SW 1271 (cell line): Measurements from ENCODE around the gene TBC1D8.

ENCODE experiments used
- DNase-seq, 2 experiments: peaks; one replicate each; lab custom pipeline; 2025; lab: John Stamatoyannopoulos, UW

Gene TBC1D8

DNA sequence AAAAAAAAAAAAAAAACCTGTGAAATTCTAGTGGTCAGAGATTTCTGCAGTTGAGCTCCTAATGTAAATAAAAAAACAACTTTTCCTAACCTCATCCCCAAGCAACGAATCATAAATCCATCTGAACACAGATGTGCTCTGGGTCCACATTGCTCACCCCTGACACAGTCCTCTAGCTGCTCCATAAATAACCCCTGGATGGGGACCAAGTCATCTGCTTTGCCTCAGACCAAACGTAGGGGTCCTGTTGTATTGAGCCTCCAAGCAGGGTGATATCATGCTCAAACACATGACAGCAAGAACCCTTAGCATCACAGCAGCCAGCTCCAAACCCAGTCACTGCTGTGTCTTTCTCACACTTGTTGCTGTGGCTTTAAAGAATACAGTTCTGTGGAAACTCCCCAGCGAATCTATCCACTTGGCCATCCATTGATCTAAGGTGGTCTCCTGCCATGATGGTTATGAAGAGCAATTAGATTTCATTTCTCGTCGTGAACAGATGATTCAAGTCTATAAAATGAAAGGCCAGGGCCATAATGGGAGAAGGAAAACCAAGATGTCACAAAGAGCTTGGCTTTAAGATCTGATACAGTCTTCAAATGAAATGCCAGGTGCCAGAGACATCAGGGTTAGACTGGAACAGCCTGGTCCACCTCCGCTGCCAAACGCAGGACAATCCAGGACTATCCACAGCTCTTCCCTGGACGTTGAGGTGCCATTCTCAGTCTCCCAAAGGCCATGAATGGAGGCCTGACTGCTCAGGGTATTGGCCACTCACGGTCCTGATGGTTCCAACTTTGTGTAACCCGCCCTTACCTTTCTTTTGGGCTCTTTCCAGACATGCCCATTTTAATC, 39.0 kb downstream of the TBC1D8 start:
- DNase-seq = peak in 1 of 2 experiments; percentile 42

DNA sequence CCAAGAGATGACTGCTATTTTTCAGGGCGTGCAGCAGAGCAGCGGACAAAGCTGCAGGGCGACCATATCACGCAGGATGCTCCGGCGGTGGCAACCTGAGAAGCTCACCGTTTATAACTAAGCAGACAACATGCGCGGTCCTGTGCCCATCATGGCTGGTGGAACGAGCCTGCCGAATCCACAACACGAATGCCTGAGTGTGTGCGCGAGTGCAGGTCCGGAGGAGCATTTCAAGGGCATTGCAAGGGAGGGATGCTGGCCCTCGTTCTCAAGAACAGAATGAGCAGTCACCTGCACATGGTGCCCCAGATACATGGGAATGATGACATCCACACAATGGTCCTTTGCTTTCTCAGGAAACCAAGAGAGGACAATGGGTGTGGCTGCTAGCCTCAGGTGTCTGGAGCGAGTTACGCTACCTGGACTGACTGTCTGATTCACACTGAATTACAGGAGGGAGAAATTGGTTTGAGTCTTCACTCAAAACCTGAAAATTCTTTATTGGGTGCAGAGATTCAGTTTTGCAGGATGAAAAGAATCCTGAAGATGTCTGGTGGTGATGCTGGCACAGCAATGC, 39.8 kb downstream of the TBC1D8 start:
- DNase-seq = no peak

DNA sequence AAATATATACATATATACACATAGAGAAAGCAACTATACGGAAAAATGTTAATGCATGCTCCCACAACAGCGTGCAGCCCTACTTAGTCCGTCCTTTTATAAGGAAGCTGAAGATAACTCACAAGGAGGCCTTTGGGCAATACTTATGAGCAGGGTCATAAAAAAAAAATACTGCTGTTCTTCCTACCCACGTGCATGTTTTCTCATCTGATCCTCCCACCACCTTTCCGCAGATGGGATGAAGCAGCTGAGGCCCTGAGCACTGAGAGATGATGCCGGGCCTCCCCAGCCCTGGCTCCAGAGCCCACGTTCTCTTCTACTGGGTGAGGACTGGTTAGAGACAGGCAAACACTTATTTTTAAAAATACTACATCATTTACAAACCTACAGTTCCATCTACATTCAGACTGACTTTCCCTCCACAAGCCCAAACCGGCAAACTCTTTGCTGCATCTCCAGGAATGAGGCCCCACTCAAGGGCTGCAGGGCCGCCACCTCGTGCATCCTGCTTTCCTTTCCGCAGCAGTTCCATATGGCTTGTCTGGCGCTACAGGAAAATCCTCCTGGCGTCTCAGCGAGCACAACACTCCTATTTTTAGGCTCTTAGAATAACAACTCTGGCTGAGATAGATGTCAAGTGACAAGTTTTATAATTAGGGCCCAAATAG, 41.6 kb downstream of the TBC1D8 start:
- no peak for DNase-seq

DNA sequence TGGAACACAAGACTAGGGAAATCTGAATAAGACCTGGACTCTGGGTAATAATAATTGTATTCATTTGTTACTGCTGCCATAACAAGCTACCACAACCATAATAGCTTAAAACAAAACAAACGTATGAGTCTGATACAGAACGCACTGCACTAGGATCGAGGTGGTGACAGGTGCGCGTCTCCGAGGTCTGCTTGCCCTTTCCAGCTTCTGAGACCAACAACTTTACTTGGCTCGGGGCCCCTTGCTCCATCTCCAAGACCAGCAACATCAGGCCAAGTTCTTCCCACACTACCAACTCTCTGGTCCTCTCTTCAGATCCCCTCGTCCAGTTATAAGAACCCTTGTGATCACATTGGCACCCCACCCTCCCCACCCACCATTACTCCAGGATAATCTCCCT, 42.8 kb downstream of the TBC1D8 start:
- DNase-seq = no peak

DNA sequence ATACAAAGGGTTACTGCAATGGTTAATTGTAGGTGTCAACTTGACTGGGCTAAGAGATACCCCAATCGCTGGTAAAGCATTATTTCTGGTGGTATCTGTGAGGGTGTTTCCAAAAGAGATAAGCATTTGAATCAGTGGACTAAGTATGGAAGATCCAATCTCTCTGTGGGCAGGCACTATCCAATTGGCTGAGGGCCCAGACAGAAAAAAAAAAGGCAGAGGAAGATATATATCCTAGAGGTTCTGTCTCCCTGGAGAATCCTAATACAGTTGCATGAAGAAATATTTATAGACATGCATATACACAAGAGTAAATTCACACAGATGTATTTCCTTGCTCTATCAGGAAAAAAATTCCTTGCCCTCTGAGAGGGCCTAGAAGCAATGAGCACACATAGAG, 43.9 kb downstream of the TBC1D8 start:
- no peak for DNase-seq

DNA sequence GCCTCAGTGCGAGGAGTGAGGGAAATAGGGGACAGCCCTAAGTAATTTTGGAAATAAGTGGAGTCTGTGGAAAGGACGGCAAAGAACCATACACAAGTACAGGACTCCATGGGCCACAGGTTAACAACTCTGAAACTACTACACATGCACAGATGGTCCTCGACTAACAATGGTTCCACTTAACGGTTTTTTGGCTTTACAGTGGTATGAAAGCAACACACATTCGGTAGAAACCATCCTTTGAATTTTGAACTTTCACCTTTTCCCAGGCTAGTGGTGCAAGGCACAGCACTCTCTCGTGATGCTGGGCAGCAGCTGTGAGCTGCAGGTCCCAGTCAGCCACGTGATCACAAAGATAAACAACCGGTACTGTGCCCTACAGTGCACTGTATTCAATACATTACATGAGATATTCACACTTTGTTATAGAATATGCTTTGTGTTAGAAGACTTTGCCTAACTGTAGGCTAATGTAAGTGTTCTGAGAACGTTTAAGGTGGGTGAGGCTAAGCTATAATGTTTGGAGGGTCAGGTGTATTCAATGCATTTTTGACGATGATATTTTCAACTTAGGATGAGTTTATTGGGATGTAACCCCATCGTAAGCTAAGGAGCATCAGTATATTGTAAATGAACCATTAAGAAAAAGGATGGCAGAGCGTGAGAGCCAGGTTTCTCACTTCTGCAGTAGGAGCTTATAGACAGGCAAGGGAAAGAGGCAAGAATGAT, 44.6 kb downstream of the TBC1D8 start:
- no peak for DNase-seq

DNA sequence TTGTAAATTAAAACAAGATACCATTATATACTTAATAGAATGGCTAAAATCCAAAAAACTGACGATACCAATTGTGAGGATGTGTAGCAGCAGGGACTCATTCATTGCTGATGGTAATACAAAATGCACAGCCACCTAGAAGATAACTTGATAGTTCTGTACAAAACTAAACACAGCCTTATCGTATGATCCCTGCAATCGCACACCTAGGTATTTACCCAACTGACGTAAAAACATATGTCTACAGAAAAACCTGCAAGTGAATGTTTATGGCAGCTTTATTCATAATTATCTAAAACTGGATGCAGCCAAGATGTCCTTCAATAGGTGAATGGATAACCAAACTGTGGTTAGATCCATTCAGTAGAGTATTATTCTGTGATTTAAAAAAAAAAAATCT, 45.5 kb downstream of the TBC1D8 start:
- DNase-seq = no peak

DNA sequence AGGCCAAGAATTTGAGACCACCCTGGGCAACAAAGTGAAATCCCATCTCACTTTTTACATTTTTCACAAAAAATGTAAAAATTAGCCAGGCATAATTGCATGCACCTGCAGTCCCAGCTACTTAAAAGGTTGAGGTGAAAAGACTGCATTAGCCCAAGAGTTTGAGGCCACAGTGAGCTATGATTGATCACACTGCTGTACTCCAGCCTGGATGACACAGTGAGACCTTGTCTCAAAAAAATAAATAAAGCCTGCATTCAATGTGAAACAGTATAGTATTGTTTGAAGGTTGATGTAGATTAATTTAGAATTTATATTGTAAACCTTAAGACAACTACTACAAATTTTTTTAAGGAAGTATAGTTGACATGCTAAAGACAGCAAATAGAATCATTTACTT, 53.5 kb downstream of the TBC1D8 start:
- DNase-seq = no peak

DNA sequence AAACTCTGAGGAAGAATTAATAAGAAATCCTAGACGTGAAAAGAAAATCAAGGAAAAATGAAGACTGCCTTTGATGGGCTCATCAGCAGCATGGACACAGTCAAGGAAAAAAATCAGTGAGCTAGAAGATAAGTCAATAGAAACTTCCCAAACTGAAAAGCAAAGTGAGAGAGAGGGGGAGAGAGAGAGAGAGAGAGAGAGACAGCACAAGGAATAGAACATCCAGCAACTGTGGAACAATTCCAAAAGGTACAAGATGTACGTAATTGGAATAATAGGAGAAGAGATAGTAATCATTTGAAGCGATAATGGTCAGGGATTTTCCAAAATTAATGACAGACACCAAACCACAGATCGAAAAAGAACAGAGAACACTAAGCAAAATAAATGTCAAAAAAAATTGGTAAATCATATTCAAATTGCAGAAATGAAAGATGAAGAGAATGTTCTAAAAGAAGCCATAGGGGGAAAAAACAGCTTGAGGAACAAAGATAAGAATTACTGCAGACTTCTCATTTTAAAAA, 54.5 kb downstream of the TBC1D8 start:
- DNase-seq = no peak

DNA sequence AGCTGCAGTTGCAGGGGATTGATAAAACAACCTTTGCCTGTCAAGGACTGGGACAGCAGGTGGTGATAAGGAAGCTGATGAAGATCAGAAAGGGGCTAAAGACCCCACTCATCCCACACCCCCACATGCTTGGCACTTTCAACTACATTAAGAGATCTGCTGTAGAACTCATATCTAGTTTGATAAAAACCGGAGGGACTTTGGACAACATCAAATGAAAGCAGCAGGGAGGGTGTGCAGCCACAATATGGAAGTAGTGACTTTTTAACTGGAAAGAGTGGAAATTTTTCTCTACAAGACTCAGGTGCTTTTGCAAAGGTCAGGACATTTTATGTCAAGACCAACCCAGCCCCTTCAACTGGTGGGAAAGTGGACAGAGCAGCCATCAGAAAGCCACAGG, 56.8 kb downstream of the TBC1D8 start:
- DNase-seq = no peak

DNA sequence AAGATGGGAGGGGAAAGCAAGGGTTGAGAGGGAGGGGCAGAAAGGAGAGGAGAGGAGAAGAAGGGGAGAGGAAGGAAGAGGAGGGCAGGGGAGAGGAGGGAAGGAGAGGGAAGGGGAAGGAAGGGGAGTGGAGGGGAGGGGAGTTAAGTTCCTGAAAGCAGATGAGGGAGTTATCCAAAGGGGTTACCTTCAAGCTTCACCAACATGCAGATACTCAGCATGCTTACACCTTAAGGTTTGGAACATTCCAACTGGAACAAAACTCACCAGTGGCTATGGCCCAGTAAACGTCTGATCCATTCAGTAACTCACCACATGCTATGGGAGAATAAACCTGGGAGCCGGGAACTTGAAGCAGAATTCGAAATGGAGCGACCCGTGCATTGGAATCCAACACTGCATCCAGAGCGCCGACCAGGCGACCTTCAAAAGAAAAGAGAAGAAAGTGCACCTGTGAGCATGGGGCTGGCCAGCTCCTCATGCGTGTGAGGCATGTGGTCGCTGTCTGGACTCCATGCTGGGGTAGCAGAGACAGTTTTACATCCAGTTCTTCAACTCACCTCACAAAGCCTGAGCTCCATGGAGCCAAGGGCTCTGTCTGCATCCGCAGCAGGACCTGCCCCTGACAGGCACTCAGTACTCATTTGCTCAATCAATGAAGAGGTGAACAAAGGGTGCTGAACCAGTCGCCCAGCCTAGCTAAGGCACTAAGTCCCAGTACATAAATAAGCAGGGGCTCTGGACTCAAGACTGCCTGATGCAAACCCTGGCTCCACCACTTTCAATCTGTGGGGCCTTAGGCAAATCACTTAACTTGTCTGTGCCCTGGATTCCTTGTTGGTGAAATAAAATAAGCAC, 61.0 kb downstream of the TBC1D8 start:
- DNase-seq = no peak

DNA sequence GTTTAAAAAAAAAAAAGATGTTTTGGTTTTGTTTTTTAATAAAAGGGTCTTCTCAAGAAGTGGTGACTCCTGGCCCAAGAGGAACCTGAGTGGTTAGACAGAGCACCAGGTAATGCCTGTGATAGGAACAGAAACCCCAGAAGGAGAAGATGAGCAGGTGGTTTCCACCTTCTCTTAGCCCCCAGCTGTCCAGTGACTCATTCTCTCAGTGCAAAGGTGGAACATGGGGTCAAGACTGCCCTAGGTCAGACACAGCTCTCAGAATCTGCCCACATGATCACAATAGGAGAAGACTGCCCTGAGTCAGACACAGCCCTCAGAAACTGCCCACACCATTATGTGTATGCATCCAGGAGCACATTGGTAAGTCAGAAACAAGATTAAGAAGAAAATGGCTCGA, 61.8 kb downstream of the TBC1D8 start:
- DNase-seq = no peak

DNA sequence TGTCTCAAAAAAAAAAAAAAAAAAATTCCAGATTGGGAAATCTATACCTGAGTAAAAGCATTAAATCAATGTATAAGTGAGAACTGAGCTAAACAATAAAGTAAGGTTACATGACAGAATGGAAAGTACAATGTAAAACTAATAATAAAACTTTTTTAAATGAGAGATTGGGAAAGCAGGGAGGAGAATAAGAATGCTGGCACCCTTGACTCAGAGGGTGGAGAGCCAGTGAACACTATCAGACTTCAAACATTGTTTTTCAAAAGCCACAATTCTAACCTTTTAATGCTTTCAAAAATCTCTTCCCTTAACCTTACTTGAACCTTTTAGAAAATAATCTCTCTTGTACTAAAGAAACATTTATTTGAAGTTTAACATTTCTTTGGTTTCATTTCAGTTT, 63.5 kb downstream of the TBC1D8 start:
- no peak for DNase-seq

DNA sequence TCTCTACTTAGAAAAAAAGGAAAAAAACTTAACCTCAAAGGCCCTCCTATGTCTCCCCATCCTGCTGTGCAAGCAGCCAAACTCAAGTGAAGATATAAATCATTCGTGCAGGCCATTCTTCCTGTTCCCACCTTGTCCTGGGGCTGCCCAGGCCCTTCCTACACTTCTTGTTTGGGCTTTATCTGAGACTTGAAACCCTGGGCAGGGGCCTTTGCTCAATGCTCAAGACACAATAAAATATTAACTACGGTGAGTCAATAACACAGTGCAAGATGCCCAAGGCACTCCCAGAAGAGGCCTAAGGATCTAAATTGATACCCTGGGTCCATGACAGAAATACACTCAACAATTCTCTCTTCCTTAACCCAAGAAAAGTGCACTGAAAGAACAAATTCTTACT, 67.6 kb downstream of the TBC1D8 start:
- DNase-seq = no peak

DNA sequence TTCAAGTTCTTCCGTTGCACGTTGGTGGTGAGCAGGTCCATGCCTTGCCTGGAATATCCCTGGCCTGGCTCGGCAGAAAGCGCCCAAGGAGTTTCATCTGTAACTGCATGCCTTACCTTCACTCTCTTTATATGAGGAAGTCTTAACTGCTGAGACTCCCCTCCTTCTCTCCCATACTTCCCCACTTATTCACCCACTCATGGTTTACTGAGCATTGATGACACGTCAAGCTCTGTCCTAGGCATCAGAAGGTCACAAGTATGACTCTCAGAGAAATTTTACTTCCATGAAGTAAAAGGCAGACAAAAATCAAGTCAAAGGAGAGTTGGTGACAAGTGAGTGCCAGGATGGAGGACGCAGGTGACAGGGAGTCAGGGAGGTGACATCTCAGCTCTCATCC, 68.2 kb downstream of the TBC1D8 start:
- no peak for DNase-seq

DNA sequence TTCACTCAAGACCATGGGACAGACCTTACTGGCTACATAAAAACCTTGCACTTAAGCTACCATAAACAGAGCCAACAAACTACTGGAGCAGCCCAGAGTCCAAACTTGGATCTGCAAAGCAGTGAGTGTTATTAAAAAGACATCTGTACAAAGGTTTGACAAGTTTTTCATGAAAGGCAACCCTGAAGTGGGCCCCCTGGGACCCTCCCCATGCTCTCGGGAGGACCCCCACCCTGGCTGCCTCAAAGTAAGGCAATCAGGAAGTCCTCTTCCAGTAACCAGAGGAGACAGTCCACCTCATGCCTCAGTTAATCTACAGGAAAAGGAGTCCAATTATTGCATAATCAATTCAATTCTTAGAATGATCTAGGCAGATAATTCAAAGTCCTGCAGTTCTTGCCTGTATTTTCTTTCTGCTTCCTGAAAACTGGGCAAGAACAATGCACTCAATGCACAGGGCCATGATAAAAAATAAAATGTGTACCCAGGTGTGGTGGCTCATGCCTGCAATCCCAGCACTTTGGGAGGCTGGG, 69.7 kb downstream of the TBC1D8 start:
- DNase-seq = no peak

DNA sequence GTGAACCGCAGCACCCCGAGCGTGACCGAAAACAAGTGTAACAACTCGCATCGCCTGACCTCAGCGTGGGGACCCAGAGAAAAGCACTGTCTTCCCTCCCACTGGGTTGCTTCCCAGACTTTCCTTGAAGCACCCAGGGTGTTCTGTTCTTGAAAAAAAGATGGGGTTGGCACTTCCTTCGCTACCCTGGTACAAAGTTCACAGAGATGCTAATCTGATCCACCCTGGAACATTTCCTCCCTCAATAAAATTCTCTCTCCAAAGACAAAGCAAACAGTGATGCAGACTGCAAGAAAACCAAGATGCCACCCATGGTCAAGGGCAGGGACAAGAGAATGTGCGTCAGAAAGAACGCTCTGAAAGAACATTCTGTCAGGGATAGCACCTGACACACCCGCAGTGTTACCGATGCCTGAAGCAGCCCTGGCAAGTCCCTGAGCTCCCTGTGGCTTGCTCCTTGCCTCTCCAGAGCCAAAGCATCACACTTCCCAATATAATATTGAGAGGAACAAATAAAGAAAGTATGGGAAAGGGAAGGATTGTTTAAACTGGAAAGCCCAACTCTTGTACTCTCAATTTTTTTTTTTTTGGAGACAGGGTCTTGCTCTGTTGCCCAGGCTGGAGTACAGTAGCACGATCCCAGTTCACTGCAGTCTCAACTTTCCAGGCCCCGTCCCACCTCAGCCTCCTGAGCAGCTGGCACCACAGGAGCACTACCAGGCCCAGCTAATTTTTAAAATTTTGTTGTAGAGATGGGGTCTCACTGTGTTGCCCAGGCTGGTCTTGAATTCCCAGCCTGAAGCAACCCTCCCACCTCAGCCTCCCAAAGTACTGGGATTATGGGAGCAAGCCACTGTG, 70.7 kb downstream of the TBC1D8 start:
- DNase-seq = no peak

DNA sequence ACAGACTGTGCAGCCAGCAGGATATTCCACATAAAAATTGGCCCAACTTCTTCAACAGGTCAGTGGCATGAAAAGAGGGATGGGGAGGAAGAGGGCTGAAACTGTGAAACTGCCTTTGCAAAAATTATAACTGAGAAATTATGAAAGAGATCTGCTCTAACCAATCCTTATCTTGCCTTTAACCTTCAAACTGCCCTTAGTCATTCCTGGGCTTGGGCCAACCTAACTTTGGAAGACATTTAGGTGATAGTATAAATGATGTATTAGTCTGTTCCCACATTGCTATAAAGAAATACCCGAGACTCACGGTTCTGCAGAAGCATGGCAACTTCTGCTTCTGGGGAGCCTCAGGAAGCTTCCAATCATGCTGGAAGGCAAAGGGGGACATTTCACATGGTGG, 74.6 kb downstream of the TBC1D8 start:
- no peak for DNase-seq

DNA sequence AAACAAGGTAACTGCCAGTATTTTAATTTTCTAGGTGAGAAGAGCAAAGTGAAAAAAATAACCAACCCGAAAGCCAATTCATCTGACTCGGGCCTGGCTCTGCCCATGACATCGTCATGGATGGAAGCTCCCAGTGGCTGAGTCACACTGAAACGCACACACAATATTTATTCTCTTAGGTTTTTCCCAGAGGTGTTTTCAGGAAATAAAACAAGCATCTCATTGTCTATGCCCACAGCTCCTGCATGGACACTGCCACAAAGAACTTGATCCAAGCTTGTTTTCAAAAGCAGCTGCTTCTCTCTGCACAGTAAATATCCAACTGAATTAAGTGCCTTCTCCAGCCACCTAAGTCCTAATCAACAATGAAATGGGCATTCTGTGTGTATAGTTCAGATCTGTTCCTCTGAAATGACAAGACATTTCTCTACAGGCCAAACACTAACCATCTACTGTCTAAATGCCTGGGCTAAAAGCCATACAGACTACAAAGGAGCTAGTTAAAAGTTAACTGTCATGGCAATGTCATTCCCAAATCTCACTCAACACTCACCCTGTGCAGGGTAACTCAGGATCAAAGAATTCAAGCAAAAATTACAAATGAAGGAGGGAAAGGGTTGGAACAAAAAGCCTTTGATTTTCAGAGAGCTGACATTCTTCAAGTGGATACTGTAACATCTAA, 86.2 kb downstream of the TBC1D8 start:
- DNase-seq = peak; percentile 18 to 66

DNA sequence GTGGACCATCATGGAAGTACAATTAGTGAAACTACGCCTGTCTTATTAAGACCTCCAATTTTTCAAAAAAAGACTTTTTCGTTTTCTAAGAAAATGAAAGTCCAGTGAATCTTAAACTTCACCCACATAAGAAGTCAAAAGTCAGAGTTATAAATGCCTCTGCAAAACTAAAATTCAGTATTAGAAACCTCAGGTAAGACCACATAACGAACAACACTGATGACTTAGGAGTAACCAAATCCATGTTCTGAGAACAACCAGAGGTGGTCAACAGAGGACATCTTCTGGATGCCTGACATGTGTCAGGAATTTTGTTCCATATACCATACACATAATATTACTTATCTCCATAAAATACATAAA, 86.7 kb downstream of the TBC1D8 start:
- DNase-seq = no peak
